Stomach (tissue), 9 donors: Measurements from ENCODE around the gene ADGRG2. TPM values are rescaled to one million over a fixed set of nuclear protein-coding genes. Genes with fewer than 3 reads are reported as not detected.

Experiments used
- DNase-seq, 2 donors: peaks; one replicate each; pipeline versions ENCODE4 v3.0.0 to v3.0.0-alpha.2; 2013 to 2019
- H3K27ac ChIP-seq, 5 donors: fragments of 200-600 bp in 4 of 5; sonication (generic) in 4 of 5; one replicate each; pipeline ENCODE4 v1.5.1; 2013 to 2019; ENCODE audit warnings: mild to moderate bottlenecking in 1 of 5, moderate library complexity in 1 of 5
- H3K27me3 ChIP-seq, 3 donors: fragments of 200-600 bp; sonication (generic); one replicate each; pipeline ENCODE4 v1.5.1; 2017 to 2019; ENCODE audit warnings: mixed run types in 1 of 3
- H3K36me3 ChIP-seq, 4 donors: fragments of 200-600 bp; sonication (generic); 1 replicate in 3 of 4; 2 replicates in 1 of 4; pipeline ENCODE4 v1.5.1; 2016 to 2019
- H3K4me1 ChIP-seq, 4 donors: fragments of 200-600 bp; sonication (generic); one replicate each; pipeline ENCODE4 v1.5.1; 2016 to 2019
- H3K4me3 ChIP-seq, 4 donors: fragments of 200-600 bp; sonication (generic) in 3 of 4; one replicate each; pipeline ENCODE4 v1.5.1; 2016 to 2019; ENCODE audit warnings: mild to moderate bottlenecking in 1 of 4
- H3K9me3 ChIP-seq, 4 donors: fragments of 200-600 bp; sonication (generic); one replicate each; pipeline ENCODE4 v1.5.1; 2016 to 2019
- CTCF ChIP-seq, 7 experiments: fragments of 450-650 bp in 4 of 7; fragments of 200-600 bp in 3 of 7; sonication (generic) in 3 of 7; IDR thresholded peaks; one replicate each; pipeline ENCODE4 v1.5.1; 2016 to 2019; ENCODE audit warnings: antibody characterized with exemption in 7 of 7, control low read depth in 2 of 7, mild to moderate bottlenecking in 1 of 7
- EP300 ChIP-seq: sonication (generic); formaldehyde crosslinking; IDR thresholded peaks from one replicate; pipeline ENCODE4 v1.6.1; 2017; ENCODE audit warnings: antibody characterized with exemption
- POLR2A ChIP-seq, 4 donors: fragments of 450-650 bp; IDR thresholded peaks; one replicate each; pipeline ENCODE4 v1.6.1; 2016; ENCODE audit warnings: antibody characterized with exemption in 4 of 4, control low read depth in 2 of 4, mild to moderate bottlenecking in 1 of 4, moderate library complexity in 1 of 4
- POLR2AphosphoS5 ChIP-seq, 3 donors: sonication (generic); formaldehyde crosslinking; IDR thresholded peaks; one replicate each; pipeline ENCODE4 v1.6.1; 2016; ENCODE audit warnings: antibody characterized with exemption in 3 of 3
- WGBS, 5 donors: extraction: QIAGEN DNeasy Blood & Tissue Kit in 3 of 5; methylation state at CpG; one replicate each; pipeline versions ENCODE4 v1.1.5 to v1.1.7; 2013 to 2018; 5-methylcytosine and 5-hydroxymethylcytosine counted together
- intact Hi-C: fragments of 100-400 bp; cut with DNase I; formaldehyde crosslinking; loops from one replicate; pipeline ENCODE4 v1.15.1; 2023; ENCODE audit warnings: low total_unique reads
- polyA plus RNA-seq, 3 donors: library from polyadenylated mRNA; stranded (reverse); fragments of 200-250 nt; gene quantifications; one replicate each; pipeline ENCODE4 v1.2.3, GENCODE V29; 2013
- total RNA-seq, 5 donors: library from RNA; depleted of rRNA; stranded (reverse); fragments of >200 nt; gene quantifications; one replicate each; pipeline versions ENCODE4 v1.1.0 to v1.2.3, GENCODE V29; 2014 to 2016
- donor health status: healthy with polysubstance abuse.
- donor health status: Bipolar disorder and iron deficiency.
- donor health status: healthy.

The ADGRG2 gene
- total and polyA plus RNA-seq, 8 donors, result 0.29 to 25.0 (median 1.4) TPM

GRCh38 chrX:18944482-18944881 is 177.8 kb downstream of the ADGRG2 start:
- Histone ChIP-seq H3K9me3 (no peaks in the 10 kb centered on the region), H3K27ac (no peak overlapping the region), H3K36me3 (peaks cover 0 to 45% (median 32%) of the 10 kb centered on the region in 4 donors), H3K4me3 (no peak overlapping the region), H3K27me3 (no peaks in the 10 kb centered on the region), H3K4me1 (no peaks in the 10 kb centered on the region)
- no peak for TF ChIP-seq POLR2A (IDR thresholded peaks at IDR 0.05)
- TF ChIP-seq EP300, result no peak
- no peak for TF ChIP-seq POLR2AphosphoS5 (IDR thresholded peaks at IDR 0.05)
- no peak for TF ChIP-seq CTCF (IDR thresholded peaks at IDR 0.05)
- WGBS, 5 donors, result 67 to 85% (median 82%) methylated on average over 4 of the region's 4 CpGs
- intact Hi-C loops, result no loop called here
- DNase-seq, result no peak

GRCh38 chrX:18941896-18942295 is 180.4 kb downstream of the ADGRG2 start:
- TF ChIP-seq CTCF (IDR thresholded peaks at IDR 0.05) (no peak), EP300 (no peak), POLR2A (IDR thresholded peaks at IDR 0.05) (no peak), POLR2AphosphoS5 (IDR thresholded peaks at IDR 0.05) (no peak)
- Histone ChIP-seq H3K4me1 (no peaks in the 10 kb centered on the region), H3K36me3 (peaks cover 0 to 54% (median 42%) of the 10 kb centered on the region in 4 donors), H3K27me3 (no peaks in the 10 kb centered on the region), H3K4me3 (no peak overlapping the region), H3K27ac (no peak overlapping the region), H3K9me3 (no peaks in the 10 kb centered on the region)
- DNase-seq, result no peak
- intact Hi-C loops, result no loop called here
- WGBS, 5 donors, result 63 to 100% (median 91%) methylated on average over 1 to 2 of the region's 2 CpGs

Other genes starting within 250 kb of the ADGRG2 start
- 10 to 100 TPM; 13.6 to 63.4 (median 15.8) TPM for gene PHKA2, start 138.4 kb downstream of the ADGRG2 start, total RNA-seq
- 10 to 100 TPM; 10.5 to 21.9 (median 14.4) TPM for gene PHKA2, start 138.4 kb downstream of the ADGRG2 start, polyA plus RNA-seq
- 100 to 1,000 TPM; 109 to 367 (median 223) TPM for gene PDHA1, start 221.5 kb upstream of the ADGRG2 start, total RNA-seq
- gene PDHA1, start 221.5 kb upstream of the ADGRG2 start, polyA plus RNA-seq, result 100 to 1,000 TPM in 2 of 3 donors, 10 to 100 TPM in 1; 77.6 to 195 (median 133) TPM